ENCODE measurements around the gene OR9A4. TPM values are rescaled to one million over a fixed set of nuclear protein-coding genes. Genes with fewer than 3 reads are reported as not detected.

OR9A4 gene
- total RNA-seq, 2 donors from 2014 or later, result not detected

DNA sequence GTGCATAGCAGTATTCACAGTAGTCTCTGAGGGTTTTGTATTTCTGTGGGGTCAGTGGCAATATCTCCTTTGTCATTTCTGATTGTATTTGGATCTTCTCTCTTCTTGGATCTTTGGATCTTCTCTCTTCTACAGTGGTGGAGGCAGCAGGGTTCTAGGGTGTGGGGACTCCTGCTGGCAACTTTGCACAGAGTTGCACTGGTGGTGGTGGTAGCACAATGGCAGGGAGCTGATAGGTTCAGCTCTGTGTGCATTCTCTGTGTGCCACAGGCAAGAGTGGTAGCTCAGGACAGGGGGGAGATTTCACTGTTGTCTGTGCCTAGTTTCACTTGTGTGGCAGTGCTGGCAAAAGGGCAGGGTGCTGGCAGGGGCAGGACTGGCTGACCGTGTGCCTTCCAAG lies 39.8 kb upstream of the OR9A4 start:
- no peaks in the 10 kb centered on the region for H3K4me1 ChIP-seq (replicated peaks)
- no peak overlapping the region for H3K27ac ChIP-seq
- no peaks in the 10 kb centered on the region for H3K27me3 ChIP-seq (replicated peaks; ENCODE audit: insufficient read depth)
- no peak for DNase-seq (ENCODE audit: low spot score)
- 83% methylated on average over 1 of the region's 1 CpG for WGBS
- H3K9me3 ChIP-seq, result no peaks in the 10 kb centered on the region
- intact Hi-C loops (cut with DNase I), result no loop called here
- no peak overlapping the region for H3K4me3 ChIP-seq
- TF ChIP-seq POLR2AphosphoS5 (IDR thresholded peaks at IDR 0.05), result no peak
- no peak for TF ChIP-seq POLR2A (IDR thresholded peaks at IDR 0.05)
- TF ChIP-seq, protein P1, sequence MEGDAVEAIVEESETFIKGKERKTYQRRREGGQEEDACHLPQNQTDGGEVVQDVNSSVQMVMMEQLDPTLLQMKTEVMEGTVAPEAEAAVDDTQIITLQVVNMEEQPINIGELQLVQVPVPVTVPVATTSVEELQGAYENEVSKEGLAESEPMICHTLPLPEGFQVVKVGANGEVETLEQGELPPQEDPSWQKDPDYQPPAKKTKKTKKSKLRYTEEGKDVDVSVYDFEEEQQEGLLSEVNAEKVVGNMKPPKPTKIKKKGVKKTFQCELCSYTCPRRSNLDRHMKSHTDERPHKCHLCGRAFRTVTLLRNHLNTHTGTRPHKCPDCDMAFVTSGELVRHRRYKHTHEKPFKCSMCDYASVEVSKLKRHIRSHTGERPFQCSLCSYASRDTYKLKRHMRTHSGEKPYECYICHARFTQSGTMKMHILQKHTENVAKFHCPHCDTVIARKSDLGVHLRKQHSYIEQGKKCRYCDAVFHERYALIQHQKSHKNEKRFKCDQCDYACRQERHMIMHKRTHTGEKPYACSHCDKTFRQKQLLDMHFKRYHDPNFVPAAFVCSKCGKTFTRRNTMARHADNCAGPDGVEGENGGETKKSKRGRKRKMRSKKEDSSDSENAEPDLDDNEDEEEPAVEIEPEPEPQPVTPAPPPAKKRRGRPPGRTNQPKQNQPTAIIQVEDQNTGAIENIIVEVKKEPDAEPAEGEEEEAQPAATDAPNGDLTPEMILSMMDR (IDR thresholded peaks at IDR 0.05), result no peak
- H3K36me3 ChIP-seq, result no peaks in the 10 kb centered on the region

DNA sequence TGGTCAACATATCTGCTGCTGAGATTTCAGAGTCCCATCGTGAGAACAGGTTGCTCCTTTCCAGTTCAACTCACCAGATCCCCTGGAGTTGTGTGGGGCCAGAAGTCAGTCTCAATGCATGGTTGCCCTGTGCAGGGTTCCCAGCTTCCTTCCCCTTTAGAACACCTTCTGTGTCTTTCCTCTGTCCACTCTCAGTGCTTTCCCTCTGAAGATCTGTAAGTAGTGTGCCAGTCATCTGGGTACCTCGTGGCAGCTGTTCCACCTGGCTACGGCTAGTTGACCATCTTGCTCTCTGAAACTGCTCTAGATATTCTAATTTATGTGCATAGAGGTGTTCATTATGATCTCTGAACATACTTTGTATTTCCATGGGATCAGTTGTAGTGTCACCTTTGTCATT lies 38.8 kb upstream of the OR9A4 start:
- WGBS, result 91% methylated on average over 3 of the region's 3 CpGs
- no peaks in the 10 kb centered on the region for H3K9me3 ChIP-seq
- DNase-seq (ENCODE audit: low spot score), result no peak
- H3K27me3 ChIP-seq (replicated peaks; ENCODE audit: insufficient read depth), result no peaks in the 10 kb centered on the region
- TF ChIP-seq POLR2A (IDR thresholded peaks at IDR 0.05), result no peak
- intact Hi-C loops (cut with DNase I), result no loop called here
- H3K36me3 ChIP-seq, result no peaks in the 10 kb centered on the region
- H3K27ac ChIP-seq, result no peak overlapping the region
- no peak overlapping the region for H3K4me3 ChIP-seq
- H3K4me1 ChIP-seq (replicated peaks), result no peaks in the 10 kb centered on the region

DNA sequence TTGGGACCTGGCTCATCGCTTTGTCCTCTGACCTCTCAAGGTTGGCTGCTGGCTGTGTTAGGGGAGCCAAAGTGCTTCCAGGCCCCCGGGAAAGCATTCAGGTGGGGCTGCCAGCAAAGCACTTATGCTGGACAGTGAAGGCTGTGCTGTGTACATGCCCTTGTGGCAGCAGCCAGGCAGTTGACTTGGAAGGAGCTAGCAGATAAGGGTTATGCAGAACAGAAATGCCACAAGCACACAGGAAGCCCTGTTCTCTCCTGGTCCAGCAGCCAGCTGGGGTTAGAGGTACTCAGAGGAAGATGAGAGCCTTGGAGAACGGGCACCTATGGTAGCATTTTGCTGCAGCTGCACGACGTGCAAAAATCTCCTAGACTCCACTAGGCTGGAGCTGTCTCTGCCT lies 35.2 kb upstream of the OR9A4 start:
- H3K9me3 ChIP-seq, result no peaks in the 10 kb centered on the region
- DNase-seq (ENCODE audit: low spot score), result no peak
- no peaks in the 10 kb centered on the region for H3K36me3 ChIP-seq
- no peaks in the 10 kb centered on the region for H3K27me3 ChIP-seq (replicated peaks; ENCODE audit: insufficient read depth)
- WGBS, result 73% methylated on average over 5 of the region's 5 CpGs
- H3K4me3 ChIP-seq, result no peak overlapping the region
- intact Hi-C loops (cut with DNase I), result no loop called here
- no peak overlapping the region for H3K27ac ChIP-seq
- no peaks in the 10 kb centered on the region for H3K4me1 ChIP-seq (replicated peaks)
- TF ChIP-seq POLR2AphosphoS5 (IDR thresholded peaks at IDR 0.05), result no peak
- no peak for TF ChIP-seq POLR2A (IDR thresholded peaks at IDR 0.05)
- TF ChIP-seq, protein P1 (IDR thresholded peaks at IDR 0.05), result no peak

DNA sequence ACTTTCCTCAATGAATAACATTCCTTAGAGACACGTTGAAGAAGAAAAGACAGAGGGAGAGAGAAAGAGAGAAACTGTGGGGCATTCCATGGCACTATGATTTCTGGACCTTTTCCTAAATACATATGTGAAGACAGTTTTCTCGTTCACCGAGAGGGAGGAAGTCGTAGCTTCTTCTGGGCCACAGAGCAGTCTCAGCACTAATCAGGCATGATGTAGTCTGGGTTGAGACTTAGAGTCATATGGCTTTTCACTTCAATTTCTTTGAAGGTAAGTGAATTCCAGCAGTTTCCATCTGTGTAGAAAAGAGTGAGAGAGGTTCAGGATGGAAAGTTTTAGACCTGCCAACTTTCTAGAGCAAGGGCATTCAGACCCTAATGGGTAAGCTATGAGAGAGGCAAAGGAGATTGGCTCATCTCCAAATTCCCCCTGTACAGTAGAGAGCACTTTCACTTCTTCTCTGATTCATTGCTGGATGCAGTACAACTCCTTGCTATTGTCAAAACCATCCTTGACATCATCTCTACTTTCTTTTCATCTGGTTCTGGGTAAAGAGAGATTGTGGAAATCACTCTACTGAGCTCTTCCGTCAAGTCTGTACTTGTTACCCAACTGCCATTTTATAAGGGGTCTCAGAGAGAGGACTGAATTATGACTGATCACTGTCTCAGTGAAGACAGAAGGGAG lies 31.5 kb upstream of the OR9A4 start:
- TF ChIP-seq POLR2AphosphoS5 (IDR thresholded peaks at IDR 0.05) (no peak), POLR2A (IDR thresholded peaks at IDR 0.05) (no peak)
- TF ChIP-seq, protein P1 (IDR thresholded peaks at IDR 0.05), result no peak
- WGBS, result 80% methylated on average over 5 of the region's 5 CpGs
- Histone ChIP-seq H3K9me3 (no peaks in the 10 kb centered on the region), H3K4me3 (no peak overlapping the region), H3K27ac (no peak overlapping the region), H3K36me3 (no peaks in the 10 kb centered on the region), H3K4me1 (replicated peaks) (no peaks in the 10 kb centered on the region), H3K27me3 (replicated peaks; ENCODE audit: insufficient read depth) (no peaks in the 10 kb centered on the region)
- intact Hi-C loops (cut with DNase I), result no loop called here
- DNase-seq (ENCODE audit: low spot score), result no peak

DNA sequence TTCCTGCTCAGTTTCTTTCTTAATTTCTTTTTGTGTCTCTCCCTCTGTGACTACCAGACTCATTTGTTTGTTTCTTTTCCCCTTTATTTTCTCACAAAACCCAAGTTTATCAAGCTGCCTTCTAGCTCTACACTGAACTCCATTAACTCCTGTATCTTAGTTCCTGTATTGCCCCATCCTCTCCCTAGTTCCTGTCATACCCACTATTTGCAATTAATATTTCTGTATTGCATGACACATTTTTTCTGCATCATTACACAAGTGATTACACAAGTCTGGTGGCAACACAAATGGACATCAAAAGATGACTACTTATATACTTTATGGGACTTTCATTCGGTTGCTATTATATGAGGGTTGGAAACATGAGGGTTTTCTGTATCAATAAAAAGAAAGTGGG lies 26.9 kb upstream of the OR9A4 start:
- no peak overlapping the region for H3K27ac ChIP-seq
- no peaks in the 10 kb centered on the region for H3K9me3 ChIP-seq
- no peaks in the 10 kb centered on the region for H3K36me3 ChIP-seq
- H3K27me3 ChIP-seq (replicated peaks; ENCODE audit: insufficient read depth), result no peaks in the 10 kb centered on the region
- H3K4me3 ChIP-seq, result no peak overlapping the region
- no peaks in the 10 kb centered on the region for H3K4me1 ChIP-seq (replicated peaks)
- TF ChIP-seq, protein P1 (IDR thresholded peaks at IDR 0.05), result no peak
- TF ChIP-seq POLR2AphosphoS5 (IDR thresholded peaks at IDR 0.05) (no peak), POLR2A (IDR thresholded peaks at IDR 0.05) (no peak)
- intact Hi-C loops (cut with DNase I), result no loop called here
- DNase-seq (ENCODE audit: low spot score), result no peak
- WGBS, result 89% methylated on average over 1 of the region's 1 CpG
